KBM-7 (cell line): Measurements from ENCODE around the gene ADGRD1.
"Not testable (repeated sequence)": the region's sequence is repeated elsewhere in the genome, so short reads cannot be mapped to it uniquely, and the experiment has no call there.

Experiments used
- DNase-seq: peaks from one replicate; pipeline ENCODE4 v3.0.0-alpha.2; 2015
- in situ Hi-C: fragments of 300-500 bp; cut with MboI; formaldehyde crosslinking; loops from 2 replicates; pipeline ENCODE4 v1.14.3; 2020; ENCODE audit warnings: low sequenced_read_pairs, low pct_unique_long_range_greater_than_20kb, mixed read lengths

Gene ADGRD1

DNA sequence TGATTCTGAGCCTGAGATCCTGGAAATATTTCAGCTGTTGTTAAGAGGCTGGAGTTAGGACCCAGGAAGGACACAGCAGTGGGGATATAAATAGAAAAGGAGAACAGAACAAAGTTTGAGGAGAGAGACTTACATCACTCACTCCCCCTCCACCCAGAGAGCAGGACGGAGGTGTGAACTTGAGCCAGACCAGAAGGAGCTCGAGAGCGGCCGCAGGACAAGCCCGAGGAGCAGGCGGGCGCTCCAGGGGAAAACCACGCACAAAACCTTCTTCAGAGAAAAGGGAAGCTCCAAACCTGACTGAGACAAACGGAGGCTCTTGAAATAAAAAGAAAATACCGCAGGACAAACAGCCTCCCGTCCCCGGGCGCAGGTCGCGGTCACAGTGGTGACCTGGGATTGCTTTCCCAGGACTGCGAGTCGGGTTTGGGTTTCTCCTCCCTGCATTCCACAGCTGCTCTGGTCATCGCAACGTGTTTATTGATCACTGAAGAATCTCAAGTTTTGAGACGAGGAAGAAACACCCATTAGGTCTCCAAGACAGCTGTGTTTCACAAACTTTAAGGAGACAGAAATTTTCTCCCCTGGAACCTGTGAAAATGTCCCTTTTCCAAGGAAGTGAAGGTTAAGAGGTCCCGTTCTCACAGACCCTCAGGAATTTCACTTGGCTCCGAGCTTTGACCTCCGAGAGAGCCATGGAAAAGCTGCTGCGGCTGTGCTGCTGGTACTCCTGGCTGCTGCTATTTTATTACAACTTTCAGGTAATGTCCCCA lies at the start of gene ADGRD1:
Gene ADGRD1 (plus strand): TSS at position 137 of the 773 bp plus-strand sequence. CDS start 559 bp downstream, at position 696.
- peak; percentile 83 for DNase-seq
- in situ Hi-C loops = no loop called here

DNA sequence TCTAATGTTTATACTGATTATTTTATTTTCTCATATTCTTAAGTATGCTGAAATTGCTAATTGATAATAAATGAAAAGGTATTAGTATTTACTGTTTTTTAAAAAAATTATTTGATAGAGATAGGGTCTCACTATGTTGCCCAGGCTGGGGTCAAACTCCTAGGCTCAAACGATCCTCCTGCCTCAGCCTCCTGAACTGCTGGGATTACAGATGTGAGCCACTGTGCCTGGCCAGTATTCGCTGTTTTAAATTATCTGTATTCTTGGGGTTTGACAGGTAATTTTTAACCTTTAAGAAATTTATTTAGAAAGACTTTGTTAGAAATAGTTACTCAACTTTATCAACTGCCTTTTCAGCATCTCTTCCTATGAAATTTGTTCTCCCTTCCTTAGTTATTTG lies 49.6 kb upstream of the ADGRD1 start:
- in situ Hi-C loops = loop anchor here (25.0 kb wide), 1 partner anchor 208 kb away; no protein-coding TSS in a partner anchor
- DNase-seq = no peak

DNA sequence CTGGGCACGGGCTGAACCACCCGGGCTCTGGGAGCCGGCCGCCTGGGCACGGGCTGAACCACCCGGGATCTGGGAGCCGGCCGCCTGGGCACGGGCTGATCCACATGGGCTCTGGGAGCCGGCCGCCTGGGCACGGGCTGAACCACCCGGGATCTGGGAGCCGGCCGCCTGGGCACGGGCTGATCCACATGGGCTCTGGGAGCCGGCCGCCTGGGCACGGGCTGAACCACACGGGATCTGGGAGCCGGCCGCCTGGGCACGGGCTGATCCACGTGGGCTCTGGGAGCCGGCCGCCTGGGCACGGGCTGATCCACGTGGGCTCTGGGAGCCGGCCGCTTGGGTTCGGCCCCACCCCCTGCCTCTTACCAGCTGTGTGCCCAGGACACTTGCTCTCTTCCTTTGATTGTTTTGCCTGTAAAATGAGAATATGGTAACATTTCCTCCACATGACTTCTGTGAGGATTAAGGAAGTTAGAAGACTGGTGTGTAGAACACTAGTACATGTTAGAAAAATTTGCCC lies 48.7 kb upstream of the ADGRD1 start:
- in situ Hi-C loops = loop anchor here (25.0 kb wide), 1 partner anchor 207 kb away; no protein-coding TSS in a partner anchor
- DNase-seq = not testable (repeated sequence)

DNA sequence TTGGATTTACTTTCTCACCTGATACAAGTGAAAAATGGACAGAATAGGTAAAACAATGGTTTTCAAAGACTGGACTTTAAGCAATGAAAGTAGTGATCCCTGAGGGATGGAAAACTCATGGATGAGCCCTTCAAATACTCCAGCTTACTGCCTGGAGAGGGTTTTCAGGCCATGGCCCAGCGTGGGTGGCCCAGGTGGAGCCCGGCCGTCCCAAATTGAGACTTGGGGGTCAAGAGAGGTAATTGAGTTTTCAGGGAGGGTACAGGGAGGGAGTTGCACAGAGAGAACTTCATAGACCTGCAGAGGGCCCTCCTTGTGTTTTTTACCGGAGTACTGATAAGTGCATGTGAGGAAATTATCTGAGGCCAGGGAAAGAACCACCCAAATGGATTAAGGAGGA lies 44.6 kb upstream of the ADGRD1 start:
- in situ Hi-C loops = loop anchor here (25.0 kb wide), 1 partner anchor 203 kb away; no protein-coding TSS in a partner anchor
- no peak for DNase-seq

DNA sequence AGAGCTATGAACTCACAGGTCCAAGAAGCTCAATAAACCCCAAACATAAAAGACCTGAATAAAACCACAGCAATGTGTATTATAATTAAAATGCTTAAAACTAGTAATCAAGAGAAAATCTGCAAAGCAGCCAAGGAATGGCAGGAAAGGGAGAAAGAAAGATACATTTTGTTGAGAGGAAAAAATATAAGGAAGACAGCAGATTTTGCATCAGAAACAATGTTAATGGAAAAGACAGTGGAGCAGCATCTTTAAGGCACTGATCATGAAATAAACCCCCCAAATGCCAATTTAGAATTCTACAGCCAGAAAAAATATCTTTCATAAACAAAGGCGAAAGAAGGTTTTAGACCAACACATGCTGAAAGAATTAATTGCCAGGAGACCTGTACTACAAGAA lies 42.5 kb upstream of the ADGRD1 start:
- in situ Hi-C loops = loop anchor here (25.0 kb wide), 1 partner anchor 201 kb away; no protein-coding TSS in a partner anchor
- DNase-seq = no peak

DNA sequence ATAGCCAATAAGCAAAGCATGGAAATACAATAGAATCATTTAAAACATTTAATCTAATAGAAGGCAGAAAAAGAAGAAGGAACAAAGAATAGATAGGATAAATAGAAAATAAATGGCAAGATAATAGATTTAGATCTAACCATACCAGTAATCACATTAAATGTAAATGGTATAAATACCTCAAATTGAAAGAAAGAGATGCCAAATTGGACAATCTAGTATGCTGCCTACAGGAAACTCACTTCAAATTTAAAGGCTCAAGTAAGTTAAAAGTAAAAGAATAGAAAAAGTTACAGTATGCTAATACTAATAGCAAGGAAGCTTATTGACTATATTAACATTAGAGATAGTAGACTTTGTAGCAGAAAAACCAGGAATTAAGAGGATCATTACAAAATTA lies 41.8 kb upstream of the ADGRD1 start:
- in situ Hi-C loops = loop anchor here (25.0 kb wide), 1 partner anchor 200 kb away; no protein-coding TSS in a partner anchor
- DNase-seq = no peak

DNA sequence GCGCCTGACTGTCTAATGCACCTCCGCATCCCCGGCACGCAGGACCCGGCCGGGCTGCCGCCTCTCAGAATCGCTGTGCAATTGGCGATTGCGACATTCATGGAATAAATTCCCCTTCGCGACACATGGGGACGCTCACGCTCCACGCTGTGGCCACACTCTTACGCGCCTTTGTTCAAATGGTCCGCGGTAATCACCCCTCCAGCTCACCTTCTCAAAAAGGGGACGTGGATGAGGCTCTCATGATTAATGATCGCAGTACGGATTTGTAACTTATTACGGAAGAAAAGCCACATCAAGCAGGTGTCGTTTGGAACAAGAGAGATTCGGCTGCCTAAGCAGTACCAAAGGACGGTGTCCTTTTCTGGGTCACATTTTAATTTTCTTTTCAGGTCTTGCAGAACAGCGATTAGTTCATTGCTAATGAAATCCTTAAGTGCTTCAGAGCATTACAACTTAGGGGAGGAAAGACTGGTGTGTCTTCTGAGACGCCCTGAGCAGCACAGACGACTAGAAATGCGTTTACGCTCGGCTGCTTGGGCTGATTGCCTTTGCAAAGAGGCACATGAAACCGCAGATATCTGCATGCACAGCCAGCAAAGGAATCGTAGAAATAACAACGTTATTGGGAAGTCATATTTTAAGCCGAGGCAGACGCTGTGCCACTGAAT lies 37.3 kb upstream of the ADGRD1 start:
- in situ Hi-C loops = loop anchor here (25.0 kb wide), 1 partner anchor 196 kb away; no protein-coding TSS in a partner anchor
- DNase-seq = peak; percentile 83

DNA sequence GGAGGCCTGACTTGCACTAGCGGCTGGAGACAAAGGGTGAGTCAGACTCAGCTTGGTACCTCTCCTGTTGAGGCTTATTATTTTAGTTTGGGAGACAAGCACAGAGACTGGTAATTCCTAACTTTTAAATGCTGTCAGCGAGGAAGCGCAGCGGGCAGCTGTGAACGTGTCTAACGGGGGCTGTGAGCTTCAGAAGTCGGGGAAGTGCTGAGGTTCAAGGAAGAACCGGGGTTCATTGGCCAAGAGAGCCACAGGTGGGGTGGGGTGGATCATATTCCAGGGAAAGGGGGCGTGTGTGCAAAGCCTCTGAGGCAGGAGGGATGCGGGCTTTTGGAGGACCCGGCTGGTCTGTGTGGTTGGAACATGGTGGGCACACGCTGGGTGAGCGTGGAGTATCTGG lies 36.1 kb upstream of the ADGRD1 start:
- in situ Hi-C loops = loop anchor here (25.0 kb wide), 1 partner anchor 195 kb away; no protein-coding TSS in a partner anchor

DNA sequence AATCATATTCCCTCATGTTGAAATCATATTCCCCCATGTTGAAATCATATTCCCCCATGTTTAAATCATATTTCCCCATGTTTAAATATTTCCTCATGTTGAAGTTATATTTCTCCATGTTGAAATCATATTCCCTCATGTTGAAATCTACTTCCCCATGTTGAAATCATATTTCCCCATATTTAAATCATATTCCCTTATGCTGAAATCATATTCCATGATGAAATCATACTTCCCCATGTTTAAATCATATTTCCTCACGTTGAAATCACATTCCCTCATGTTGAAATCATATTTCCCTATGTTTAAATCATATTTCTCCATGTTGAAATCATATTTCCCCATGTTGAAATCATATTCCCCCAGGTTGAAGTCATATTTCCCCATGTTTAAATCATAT lies 34.6 kb upstream of the ADGRD1 start:
- DNase-seq = no peak
- in situ Hi-C loops = loop anchor here (25.0 kb wide), 1 partner anchor 193 kb away; no protein-coding TSS in a partner anchor

More for the DNA sequence above, 36.1 kb upstream of the ADGRD1 start:
- no peak for DNase-seq

DNA sequence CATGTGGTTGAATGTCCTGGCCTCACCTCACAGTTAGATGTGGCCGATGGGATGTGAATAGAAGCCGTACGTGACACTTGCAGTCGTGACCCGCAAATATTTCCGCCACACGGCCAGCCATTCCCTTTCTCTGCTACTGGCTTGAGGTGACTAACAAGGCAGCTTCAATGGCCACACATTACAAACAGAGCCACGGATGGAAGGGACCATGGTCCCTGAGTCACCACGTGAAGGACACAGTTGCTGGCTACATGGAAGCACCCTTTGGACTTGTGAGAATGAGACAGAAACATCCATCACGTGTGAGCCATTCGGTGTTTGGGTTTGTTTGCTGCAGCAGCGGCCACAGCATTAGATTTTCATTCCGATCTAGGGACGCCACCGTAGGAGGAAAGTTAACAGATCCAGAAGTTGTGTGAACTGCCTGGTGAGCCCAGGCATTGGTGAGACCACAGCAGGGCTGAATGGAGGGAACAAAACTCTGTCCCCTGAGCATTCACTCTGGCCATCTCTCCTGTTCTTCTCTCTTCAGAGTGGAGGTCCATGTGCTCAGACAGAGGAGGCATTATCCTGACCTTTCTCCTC lies 33.5 kb upstream of the ADGRD1 start:
- in situ Hi-C loops = loop anchor here (25.0 kb wide), 1 partner anchor 192 kb away; no protein-coding TSS in a partner anchor
- no peak for DNase-seq

DNA sequence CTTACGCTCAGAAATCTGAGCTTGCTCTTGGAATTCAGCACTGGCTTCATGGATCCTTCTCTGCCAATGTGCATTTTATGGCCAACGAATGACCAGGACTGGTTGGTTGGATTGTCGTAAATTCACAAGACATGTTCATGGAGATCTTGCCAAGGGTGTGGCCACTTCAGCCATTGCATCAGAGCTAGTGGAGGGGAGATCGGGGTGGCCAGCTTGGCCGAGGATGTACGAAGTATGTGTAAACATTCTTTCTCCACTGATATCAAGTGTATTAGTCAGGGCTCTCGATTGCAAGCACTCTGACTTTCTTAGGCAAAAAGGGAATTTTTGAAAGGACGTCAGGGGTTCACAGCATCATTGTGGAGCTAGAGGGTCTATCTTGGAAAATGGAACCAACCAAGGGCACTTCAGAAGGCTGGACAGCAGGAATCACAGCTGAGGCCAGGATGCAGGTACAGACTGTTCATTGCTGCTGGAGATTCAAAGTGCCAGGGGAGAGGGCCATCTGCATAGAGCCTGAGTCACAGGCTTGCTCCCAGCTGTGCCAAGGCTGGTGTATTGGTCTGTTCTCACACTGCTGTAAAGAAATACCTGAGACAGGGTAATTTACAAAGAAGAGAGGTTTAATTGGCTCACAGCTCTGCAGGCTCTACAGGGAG lies 32.9 kb upstream of the ADGRD1 start:
- no peak for DNase-seq
- in situ Hi-C loops = loop anchor here (25.0 kb wide), 1 partner anchor 191 kb away; no protein-coding TSS in a partner anchor

DNA sequence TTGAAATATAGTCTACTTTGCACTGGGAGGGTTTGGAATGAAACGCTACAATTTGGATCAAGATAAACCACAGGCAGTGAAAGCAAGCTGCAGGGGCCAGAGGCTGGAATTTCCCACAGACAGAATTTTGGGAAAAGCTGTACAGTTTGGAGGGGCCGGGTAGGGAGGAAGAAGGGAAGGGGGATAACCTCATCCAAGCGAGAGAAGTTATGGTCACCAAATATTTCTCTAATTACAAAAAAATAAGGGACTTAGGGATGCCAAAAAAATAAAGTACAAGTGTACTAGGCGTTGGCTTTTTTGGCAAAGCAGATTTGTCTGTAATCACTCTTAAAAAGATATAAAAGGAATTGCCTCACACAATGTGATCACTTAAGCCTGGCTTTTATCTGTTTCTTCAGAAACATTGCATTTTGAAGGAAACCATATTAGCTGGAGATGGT lies 31.2 kb upstream of the ADGRD1 start:
- in situ Hi-C loops = loop anchor here (25.0 kb wide), 1 partner anchor 190 kb away; no protein-coding TSS in a partner anchor
- DNase-seq = no peak

DNA sequence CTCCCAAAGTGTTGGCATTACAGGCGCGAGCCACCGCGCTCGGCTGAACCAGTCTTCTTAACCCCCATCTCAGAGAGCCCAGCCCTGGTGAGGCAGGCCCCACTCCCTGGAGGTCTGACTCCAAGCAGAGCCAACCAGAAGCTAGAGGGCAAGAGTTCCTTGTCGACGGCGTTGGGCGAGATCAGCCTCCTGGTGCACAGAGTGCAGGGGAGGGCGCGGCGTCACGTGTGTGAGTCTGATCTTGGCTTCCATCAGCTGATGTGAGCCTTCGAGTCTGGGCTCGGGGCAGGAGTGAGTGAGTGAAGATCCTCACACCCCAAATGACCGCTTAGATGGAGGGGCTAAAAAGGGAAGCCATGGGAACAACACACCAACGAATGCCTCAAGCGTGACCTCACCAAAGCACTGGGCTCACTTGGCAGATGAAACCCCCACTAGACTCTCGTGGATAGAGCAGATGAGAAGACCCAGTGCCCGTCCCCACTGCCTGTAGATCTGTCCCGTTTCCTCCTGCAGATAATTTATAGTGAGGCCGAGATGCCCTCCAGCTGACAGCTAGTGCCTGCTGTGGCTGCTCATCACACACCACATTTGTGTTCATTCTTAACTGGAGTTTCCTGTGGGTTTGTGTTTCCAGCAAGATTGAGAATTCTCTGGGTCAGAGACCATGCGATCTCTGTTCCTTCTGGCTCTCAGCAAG lies 28.6 kb upstream of the ADGRD1 start:
- in situ Hi-C loops = loop anchor here (25.0 kb wide), 1 partner anchor 187 kb away; no protein-coding TSS in a partner anchor
- DNase-seq = no peak

DNA sequence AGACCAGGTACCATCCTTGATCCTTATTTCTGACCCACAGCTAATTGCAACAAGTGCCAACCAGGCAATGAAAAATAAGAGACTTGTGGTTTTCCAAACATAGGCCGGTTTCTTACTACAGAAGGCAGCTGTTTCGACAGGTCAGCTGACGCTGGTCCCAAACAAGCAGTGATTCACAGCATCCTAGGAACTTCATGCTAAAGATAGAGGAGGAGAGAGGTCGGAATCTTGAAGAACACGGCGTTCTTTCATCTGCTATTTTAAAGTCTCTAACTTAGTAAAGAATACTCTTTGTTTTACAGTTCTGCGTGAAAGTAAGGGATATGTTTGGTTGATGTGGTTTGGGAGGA lies 28.1 kb upstream of the ADGRD1 start:
- no peak for DNase-seq
- in situ Hi-C loops = no loop called here

DNA sequence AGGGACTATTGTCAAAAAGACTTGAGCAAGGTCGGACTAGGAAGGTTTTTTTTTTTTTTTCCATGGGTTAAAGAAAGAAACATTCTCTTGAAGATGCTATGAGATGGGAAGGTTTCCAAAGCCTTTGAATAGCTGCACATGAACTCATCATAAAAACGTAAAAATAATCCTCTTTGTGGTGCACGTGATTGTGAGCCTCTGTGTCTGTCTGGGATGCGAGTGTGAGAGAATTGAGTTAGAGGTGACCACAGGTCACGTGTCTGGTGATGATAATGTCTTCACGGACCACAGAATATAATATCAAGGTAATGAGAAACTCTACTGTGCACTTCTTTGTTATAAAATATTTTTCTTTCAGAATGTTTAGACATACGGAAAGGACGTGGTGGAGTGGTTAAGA lies 24.3 kb upstream of the ADGRD1 start:
- in situ Hi-C loops = no loop called here
- DNase-seq = no peak

DNA sequence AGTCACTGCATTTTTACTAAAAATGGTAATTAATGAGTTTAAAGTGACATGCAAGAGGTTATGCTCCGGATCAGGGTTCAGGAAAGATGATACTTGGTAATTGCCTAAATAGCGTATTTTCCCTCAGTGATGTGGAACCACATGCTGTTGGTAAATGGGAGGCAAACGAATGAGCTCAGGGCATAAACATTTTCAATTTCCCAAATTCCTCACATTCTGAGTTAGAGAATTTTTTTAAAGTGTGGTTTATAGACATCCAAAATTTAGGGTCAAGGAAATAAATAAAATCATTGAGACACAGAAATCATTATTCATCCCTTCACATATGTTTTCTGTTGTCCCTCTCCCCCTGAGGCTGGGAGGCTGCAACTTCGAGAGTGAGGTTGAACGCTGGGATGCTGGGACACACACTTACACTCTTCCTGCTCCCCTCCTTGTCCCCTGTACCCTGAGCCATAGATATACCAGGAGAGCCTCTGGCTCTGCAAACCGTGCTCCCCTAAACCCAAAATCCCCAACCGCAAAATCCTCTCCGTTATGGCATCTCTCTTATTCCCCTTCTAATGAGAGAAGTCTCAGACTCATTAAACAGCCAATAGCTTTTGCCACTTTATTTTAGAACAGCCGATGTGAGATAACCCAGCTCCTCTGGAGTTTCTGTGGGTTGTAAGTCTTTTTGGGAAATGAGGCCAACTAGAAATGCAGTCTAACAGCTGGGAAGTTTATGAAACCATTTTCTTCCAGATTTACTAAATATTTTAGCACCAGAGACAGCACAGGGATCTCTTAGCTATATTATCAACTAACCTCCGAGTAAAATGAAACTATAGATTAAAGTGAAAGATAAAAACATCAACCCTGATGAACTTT lies 21.4 kb upstream of the ADGRD1 start:
- in situ Hi-C loops = no loop called here
- no peak for DNase-seq

DNA sequence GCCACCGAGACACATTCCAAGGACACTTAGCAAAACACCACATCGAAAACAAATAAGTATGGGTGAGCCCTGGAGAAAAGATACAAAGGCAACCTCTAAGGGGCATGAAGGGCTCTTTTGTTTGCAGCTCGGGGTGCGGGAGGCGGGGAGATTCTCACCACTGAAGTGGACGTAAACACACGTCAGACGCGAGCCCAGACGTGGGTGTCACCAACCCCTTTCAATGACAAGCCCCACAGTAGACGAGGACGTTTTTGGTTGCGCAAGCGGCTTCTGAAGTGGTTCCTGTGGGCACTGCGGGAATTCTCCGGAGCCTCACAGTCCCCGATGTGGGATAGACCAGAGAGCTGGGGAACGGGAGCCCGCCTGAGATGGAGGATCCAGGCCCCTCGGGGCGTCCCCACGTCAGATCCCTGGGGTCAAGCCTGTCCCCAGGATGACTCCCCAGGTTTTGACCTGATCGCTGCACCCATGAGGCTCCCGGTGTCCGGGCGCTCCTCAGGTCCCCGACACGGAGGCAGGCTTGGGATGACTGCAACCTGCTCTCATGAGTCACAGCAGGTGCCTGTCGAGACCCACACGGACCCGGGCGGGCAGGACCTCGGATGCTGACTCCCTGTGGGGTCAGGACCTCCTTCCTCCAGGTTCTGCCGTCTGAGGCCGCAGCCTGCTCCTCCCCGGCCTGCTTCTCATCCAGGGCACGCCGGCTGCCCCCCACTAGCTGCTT lies 20.3 kb upstream of the ADGRD1 start:
- in situ Hi-C loops = no loop called here
- DNase-seq = no peak
